C4-2B (cell line): Measurements from ENCODE around the gene TEX2.

Experiments used
- CTCF ChIP-seq: fragments of 450-650 bp; conservative IDR thresholded peaks from 2 replicates; pipeline ENCODE4 v1.5.1; 2017; ENCODE audit warnings: mild to moderate bottlenecking
- ZFX ChIP-seq: fragments of 450-650 bp; IDR thresholded peaks from 2 replicates; pipeline ENCODE4 v1.6.1; 2017

GRCh38 chr17:64128787-64129514 is 134.1 kb downstream of the TEX2 start:
- TF ChIP-seq CTCF (no peak), ZFX (no peak)
